Pancreas (tissue), 10 donors: ENCODE measurements around the gene AP3D1. TPM values are rescaled to one million over a fixed set of nuclear protein-coding genes. Genes with fewer than 3 reads are reported as not detected.
"Not testable (repeated sequence)": the region's sequence is repeated elsewhere in the genome, so short reads cannot be mapped to it uniquely, and the experiment has no call there.

Experiments used
- ATAC-seq, 4 donors: fragments of 200-7000 bp; cut with Tn5 transposase; one replicate each; pipeline versions ENCODE4 v1.8.0 to v1.9.1; 2020; ENCODE audit warnings: mild to moderate bottlenecking in 4 of 4, moderate library complexity in 4 of 4
- DNase-seq, 6 donors: peaks; one replicate each; pipeline ENCODE4 v3.0.0-alpha.2; 2020
- FAIRE-seq: peaks from 2 replicates; lab custom pipeline; 2012; peaks lifted over from hg19 to GRCh38; lab: Jason Lieb, UNC
- H3K27ac ChIP-seq, 4 donors: fragments of 200-600 bp; sonication (generic); 1 replicate in 3 of 4; 2 replicates in 1 of 4; pipeline versions ENCODE4 v1.5.0 to v1.8.0; 2020
- H3K27me3 ChIP-seq, 4 donors: fragments of 200-600 bp; one replicate each; pipeline ENCODE4 v1.8.0; 2021
- H3K36me3 ChIP-seq, 3 donors: fragments of 200-600 bp; sonication (generic) in 1 of 3; one replicate each; pipeline versions ENCODE4 v1.5.0 to v1.8.0; 2020 to 2021
- H3K4me1 ChIP-seq, 3 donors: fragments of 200-600 bp; one replicate each; pipeline ENCODE4 v1.8.0; 2021
- H3K4me3 ChIP-seq, 4 donors: fragments of 200-600 bp; sonication (generic) in 2 of 4; one replicate each; pipeline versions ENCODE4 v1.5.0 to v1.8.0; 2020 to 2021
- H3K9me3 ChIP-seq, 4 donors: fragments of 200-600 bp; one replicate each; pipeline ENCODE4 v1.8.0; 2021
- WGBS, 2 donors: extraction: QIAGEN DNeasy Blood & Tissue Kit; methylation state at CpG; one replicate each; pipeline ENCODE4 v1.1.7; 2013; 5-methylcytosine and 5-hydroxymethylcytosine counted together
- intact Hi-C, 3 donors: fragments of 100-400 bp; cut with DNase I; formaldehyde crosslinking; loops; one replicate each; pipeline versions ENCODE4 v1.11.1 to v1.14.2; 2022
- polyA plus RNA-seq, 2 donors: library from polyadenylated mRNA; stranded (reverse); fragments of 200-250 nt; gene quantifications; one replicate each; pipeline ENCODE4 v1.2.3, GENCODE V29; 2013
- total RNA-seq, 6 donors: library from RNA; stranded (reverse); fragmentation: NEBNext Ultra II Directional in 4 of 6; extraction: Animal tissue kit (Norgen Biotek cat#: 25700) in 4 of 6; gene quantifications; one replicate each; pipeline versions ENCODE4 v1.2.1 to v1.2.4, GENCODE V29; 2021 to 2023
- TF ChIP-seq, protein P1 (sequence below), 4 donors: fragments of 200-600 bp; sonication (generic) in 3 of 4; IDR thresholded peaks; one replicate each; pipeline versions ENCODE4 v1.5.0 to v1.8.0; 2021; ENCODE audit warnings: antibody characterized with exemption in 4 of 4
- donor health status: healthy with polysubstance abuse.
- donor health status: DM: no; HTN: no; CAD: no; lungs with moderate emphysema.
- donor health status: DM: no; HTN: no; CAD: no.
- donor health status: control.
- donor health status: control.
- donor health status: Bipolar disorder and iron deficiency.
- donor health status: DM: yes; HTN: yes; CAD: no.
- donor health status: DM: no; HTN: no; CAD: no.
- donor health status: DM: no; HTN: no; CAD: no.
- donor health status: DM: yes; HTN: yes; CAD: no.

The AP3D1 gene
- total and polyA plus RNA-seq, 8 donors = 75.2 to 105 (median 88.0) TPM

DNA sequence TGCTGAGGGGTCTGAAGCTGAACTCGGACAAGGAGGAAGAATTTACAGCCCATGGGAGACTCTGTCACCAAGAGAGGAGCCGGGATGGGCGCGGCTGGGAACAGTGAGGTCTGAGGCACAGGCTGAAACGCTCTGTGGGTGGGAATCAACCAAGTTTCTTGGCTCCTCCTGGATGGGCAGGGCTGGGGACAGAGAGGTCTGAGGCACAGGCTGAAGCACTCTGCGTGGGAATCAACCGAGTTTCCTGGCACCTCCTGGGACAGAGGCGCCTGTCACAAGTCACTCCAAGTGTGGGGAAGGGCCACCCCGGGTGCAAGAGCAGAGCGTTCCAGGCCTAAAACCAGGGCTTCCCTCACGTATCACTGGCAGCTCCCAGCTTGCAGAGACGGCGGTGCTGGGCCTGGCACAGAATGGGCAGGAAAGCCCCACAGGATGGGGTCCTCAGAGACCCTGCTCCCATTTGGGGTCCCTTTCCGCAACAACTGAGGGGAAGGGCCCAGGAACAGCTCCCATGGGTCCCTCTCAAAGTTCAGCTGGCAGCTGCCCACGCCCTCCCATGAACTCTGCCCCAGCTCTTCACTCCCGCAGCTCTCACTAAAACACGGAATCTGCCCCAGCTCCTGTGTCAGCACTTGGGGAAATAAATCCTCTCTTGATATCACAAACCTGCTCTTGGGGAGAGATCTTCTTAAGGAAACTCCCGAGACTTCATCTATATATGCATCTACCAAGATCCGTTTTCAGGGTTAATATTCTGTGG, 18.5 kb downstream of the AP3D1 start:
- TF ChIP-seq, protein P1, sequence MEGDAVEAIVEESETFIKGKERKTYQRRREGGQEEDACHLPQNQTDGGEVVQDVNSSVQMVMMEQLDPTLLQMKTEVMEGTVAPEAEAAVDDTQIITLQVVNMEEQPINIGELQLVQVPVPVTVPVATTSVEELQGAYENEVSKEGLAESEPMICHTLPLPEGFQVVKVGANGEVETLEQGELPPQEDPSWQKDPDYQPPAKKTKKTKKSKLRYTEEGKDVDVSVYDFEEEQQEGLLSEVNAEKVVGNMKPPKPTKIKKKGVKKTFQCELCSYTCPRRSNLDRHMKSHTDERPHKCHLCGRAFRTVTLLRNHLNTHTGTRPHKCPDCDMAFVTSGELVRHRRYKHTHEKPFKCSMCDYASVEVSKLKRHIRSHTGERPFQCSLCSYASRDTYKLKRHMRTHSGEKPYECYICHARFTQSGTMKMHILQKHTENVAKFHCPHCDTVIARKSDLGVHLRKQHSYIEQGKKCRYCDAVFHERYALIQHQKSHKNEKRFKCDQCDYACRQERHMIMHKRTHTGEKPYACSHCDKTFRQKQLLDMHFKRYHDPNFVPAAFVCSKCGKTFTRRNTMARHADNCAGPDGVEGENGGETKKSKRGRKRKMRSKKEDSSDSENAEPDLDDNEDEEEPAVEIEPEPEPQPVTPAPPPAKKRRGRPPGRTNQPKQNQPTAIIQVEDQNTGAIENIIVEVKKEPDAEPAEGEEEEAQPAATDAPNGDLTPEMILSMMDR (IDR thresholded peaks at IDR 0.05) = no peak
- no peak for DNase-seq
- no peak for FAIRE-seq
- intact Hi-C loops = no loop called here
- Histone ChIP-seq H3K27ac (no peak overlapping the region), H3K27me3 (no peaks in the 10 kb centered on the region), H3K4me3 (no peak overlapping the region), H3K9me3 (no peaks in the 10 kb centered on the region), H3K4me1 (no peaks in the 10 kb centered on the region), H3K36me3 (peaks cover 0 to 31% (median 14%) of the 10 kb centered on the region in 3 donors)
- WGBS, 2 donors = 87 to 88% methylated on average over 19 of the region's 19 CpGs
- peak in 2 of 4 donors; percentile 4 to 40 for ATAC-seq

DNA sequence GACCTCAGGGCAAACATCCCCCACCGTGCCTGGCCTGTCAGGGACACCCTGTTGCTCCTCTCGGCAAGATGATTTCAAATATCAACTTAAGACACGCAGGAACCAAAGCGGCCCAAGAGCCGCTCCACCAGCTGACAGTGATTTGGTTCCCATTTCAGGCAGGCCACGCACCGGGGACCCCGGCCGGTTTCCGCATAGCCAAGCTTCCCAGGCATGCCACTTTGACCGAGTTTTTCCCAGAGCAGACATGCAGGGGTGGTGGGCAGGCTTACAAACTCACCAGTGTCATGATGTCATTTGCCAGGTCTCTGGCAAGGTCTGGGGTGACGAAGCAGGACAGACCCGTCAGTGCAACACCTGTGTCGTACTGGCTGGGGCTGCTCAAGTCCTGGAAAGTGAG, 19.2 kb downstream of the AP3D1 start:
- no peaks in the 10 kb centered on the region for H3K9me3 ChIP-seq
- H3K27me3 ChIP-seq = no peaks in the 10 kb centered on the region
- H3K36me3 ChIP-seq = peaks cover 0 to 36% (median 7%) of the 10 kb centered on the region in 3 donors
- TF ChIP-seq, protein P1 (IDR thresholded peaks at IDR 0.05) = no peak
- H3K27ac ChIP-seq = no peak overlapping the region
- WGBS, 2 donors = 92 to 95% methylated on average over 14 of the region's 14 CpGs
- H3K4me1 ChIP-seq = no peaks in the 10 kb centered on the region
- no peak overlapping the region for H3K4me3 ChIP-seq
- DNase-seq (peak in 1 of 6 donors; percentile 50), FAIRE-seq (no peak), ATAC-seq (no peak)
- intact Hi-C loops = no loop called here

DNA sequence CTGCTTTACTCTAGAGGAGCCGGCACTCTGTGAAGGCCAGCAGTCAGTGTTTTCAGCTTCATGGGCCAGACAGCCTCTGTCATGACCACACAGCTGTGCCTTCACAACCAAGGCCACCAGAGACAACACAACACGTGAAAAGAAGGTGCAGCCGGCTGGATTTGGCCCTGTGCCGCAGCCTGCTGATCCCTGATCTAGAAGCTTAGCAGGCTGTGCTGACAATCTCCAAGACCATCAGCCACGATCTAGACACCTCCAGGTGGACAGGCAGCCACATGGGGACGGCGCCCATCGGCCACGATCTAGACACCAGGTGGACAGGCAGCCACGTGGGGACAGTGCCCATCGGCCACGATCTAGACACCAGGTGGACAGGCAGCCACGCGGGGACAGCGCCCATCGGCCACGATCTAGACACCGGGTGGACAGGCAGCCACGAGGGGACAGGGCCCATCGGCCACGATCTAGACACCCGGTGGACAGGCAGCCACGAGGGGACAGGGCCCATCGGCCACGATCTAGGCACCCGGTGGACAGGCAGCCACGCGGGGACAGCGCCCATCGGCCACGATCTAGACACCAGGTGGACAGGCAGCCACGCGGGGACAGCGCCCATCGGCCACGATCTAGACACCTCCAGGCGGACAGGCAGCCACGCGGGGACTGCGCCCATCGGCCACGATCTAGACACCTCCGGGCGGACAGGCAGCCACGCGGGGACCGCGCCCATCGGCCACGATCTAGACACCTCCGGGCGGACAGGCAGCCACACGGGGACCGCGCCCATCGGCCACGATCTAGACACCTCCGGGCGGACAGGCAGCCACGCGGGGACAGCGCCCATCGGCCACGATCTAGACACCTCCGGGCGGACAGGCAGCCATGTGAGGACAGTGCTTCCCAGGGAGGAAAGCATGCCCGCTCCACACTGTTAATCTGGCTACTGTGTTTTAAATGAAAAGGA, 20.1 kb downstream of the AP3D1 start:
- DNase-seq = peak in 2 of 6 donors; percentile 49 to 75
- FAIRE-seq, H3K27ac ChIP-seq, intact Hi-C loops, H3K4me1 ChIP-seq, H3K4me3 ChIP-seq, H3K9me3 ChIP-seq, H3K27me3 ChIP-seq, ATAC-seq: not testable (repeated sequence)
- WGBS, 2 donors = 86 to 92% methylated on average over 63 to 67 of the region's 67 CpGs
- H3K36me3 ChIP-seq = peaks cover 0 to 45% (median 4%) of the 10 kb centered on the region in 3 donors

DNA sequence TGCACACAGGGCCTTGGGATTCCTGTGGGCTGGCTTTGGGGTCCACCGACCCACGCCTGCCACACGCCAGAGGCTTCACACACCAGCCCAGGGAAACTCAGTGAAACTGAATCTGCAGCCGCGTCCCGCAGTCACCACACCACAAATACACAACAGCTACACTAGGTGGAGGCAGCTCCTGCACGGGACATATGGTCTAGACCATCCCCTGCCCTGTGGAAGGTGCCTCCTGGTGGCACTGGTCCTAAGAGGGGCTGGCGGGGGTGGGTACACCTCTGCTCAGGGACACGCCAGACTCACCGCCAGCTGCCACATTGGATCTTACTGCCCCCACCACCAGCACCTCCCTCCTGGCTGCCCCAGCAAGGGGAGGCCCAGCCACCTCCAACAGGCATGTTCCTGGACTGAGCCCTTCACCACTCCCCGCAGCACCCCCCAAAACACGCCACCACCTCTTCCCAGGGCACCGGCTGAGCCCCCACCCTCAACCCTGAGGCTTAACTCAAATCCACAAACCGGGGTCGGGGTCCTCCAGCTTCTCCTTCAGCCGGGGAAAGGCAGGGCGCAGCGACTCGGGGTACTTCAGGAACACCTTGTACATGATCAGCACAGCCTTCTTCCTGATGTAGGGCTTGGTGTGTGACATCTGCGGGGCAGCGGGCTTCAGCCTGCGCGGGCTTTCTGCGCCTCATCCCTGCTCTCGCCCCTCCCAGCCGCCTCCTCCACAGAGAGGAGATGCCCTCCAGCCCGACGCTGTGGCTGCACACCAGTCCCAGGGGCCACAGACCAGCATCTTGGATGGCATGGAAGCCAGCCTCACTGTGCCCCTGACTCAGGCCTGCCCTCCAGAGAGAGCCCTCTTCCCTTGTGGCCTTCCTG, 21.2 kb downstream of the AP3D1 start:
- ATAC-seq (peak in 1 of 4 donors; percentile 17), DNase-seq (peak in 2 of 6 donors; percentile 46 to 64), FAIRE-seq (no peak)
- no peaks in the 10 kb centered on the region for H3K4me1 ChIP-seq
- H3K4me3 ChIP-seq = no peak overlapping the region
- intact Hi-C loops = no loop called here
- TF ChIP-seq, protein P1 (IDR thresholded peaks at IDR 0.05) = no peak
- no peaks in the 10 kb centered on the region for H3K9me3 ChIP-seq
- 95 to 96% methylated on average over 27 to 28 of the region's 28 CpGs for WGBS, 2 donors
- H3K27ac ChIP-seq = no peak overlapping the region
- H3K36me3 ChIP-seq = peaks cover 0 to 53% (median 4%) of the 10 kb centered on the region in 3 donors
- no peaks in the 10 kb centered on the region for H3K27me3 ChIP-seq
